ENCODE measurements around the gene GRK5.

The GRK5 gene

GRCh38 chr10:119403921-119404320, 196.6 kb downstream of the GRK5 start:
- Histone ChIP-seq H3K9me2 (replicated peaks; ENCODE audit: insufficient read depth, low read length) (no peaks in the 10 kb centered on the region), H3K4me1 (ENCODE audit: low read length) (peaks cover 9% of the 10 kb centered on the region; the same call in 1 of the 2 replicates), H3K27me3 (replicated peaks; ENCODE audit: insufficient read depth, low read length) (no peaks in the 10 kb centered on the region)

GRCh38 chr10:119404719-119405519, 197.5 kb downstream of the GRK5 start:
- H3K4me2 ChIP-seq (ENCODE audit: low read depth, low read length): no peak overlapping the region
- no peak overlapping the region for H3K27ac ChIP-seq (ENCODE audit: low read length)
- no peak overlapping the region for H3K9ac ChIP-seq (ENCODE audit: low read length)
- no peaks in the 10 kb centered on the region for H3K9me3 ChIP-seq (replicated peaks; ENCODE audit: insufficient read depth, low read length)
- H3K27me3 ChIP-seq (replicated peaks; ENCODE audit: insufficient read depth, low read length): no peaks in the 10 kb centered on the region
- H4K20me1 ChIP-seq (ENCODE audit: insufficient read depth, low read length): peaks cover 4% of the 10 kb centered on the region; the same call in 1 of the 2 replicates
- no peak for DNase-seq
- H2AFZ ChIP-seq (ENCODE audit: low read length): no peak overlapping the region
- H3K4me1 ChIP-seq (ENCODE audit: low read length): peaks cover 9% of the 10 kb centered on the region; the same call in 1 of the 2 replicates
- peaks cover 62% of the 10 kb centered on the region for H3K79me2 ChIP-seq (ENCODE audit: low read length)
- no peaks in the 10 kb centered on the region for H3K36me3 ChIP-seq (replicated peaks; ENCODE audit: insufficient read depth, low read length)
- H3F3A ChIP-seq (ENCODE audit: insufficient read depth, low read length): peaks cover 7% of the 10 kb centered on the region; the same call in 1 of the 2 replicates
- H3K9me2 ChIP-seq (replicated peaks; ENCODE audit: insufficient read depth, low read length): no peaks in the 10 kb centered on the region
- no peak for TF ChIP-seq EZH2 (optimal IDR thresholded peaks at IDR 0.05; ENCODE audit: low read depth, low read length)
- no peak for TF ChIP-seq EZH2phosphoT487 (IDR thresholded peaks at IDR 0.05; ENCODE audit: low read length)
- no peak for TF ChIP-seq CTCF (IDR thresholded peaks at IDR 0.05; ENCODE audit: low read length)
- no peak overlapping the region for H3K4me3 ChIP-seq (ENCODE audit: low read length)

More at GRCh38 chr10:119403921-119404320, 196.6 kb downstream of the GRK5 start:
- peaks cover 54% of the 10 kb centered on the region for H3K79me2 ChIP-seq (ENCODE audit: low read length)
- H3K27ac ChIP-seq (ENCODE audit: low read length): no peak overlapping the region
- no peak for TF ChIP-seq CTCF (IDR thresholded peaks at IDR 0.05; ENCODE audit: low read length)
- no peak for TF ChIP-seq EZH2 (optimal IDR thresholded peaks at IDR 0.05; ENCODE audit: low read depth, low read length)
- no peak for TF ChIP-seq EZH2phosphoT487 (IDR thresholded peaks at IDR 0.05; ENCODE audit: low read length)
- no peak for DNase-seq
- no peak overlapping the region for H3K4me3 ChIP-seq (ENCODE audit: low read length)
- H3K4me2 ChIP-seq (ENCODE audit: low read depth, low read length): no peak overlapping the region
- no peak overlapping the region for H2AFZ ChIP-seq (ENCODE audit: low read length)
- no peak overlapping the region for H3K9ac ChIP-seq (ENCODE audit: low read length)
- peaks cover 7% of the 10 kb centered on the region; the same call in 1 of the 2 replicates for H3F3A ChIP-seq (ENCODE audit: insufficient read depth, low read length)
- H4K20me1 ChIP-seq (ENCODE audit: insufficient read depth, low read length): peaks cover 4% of the 10 kb centered on the region; the same call in 1 of the 2 replicates
- no peaks in the 10 kb centered on the region for H3K9me3 ChIP-seq (replicated peaks; ENCODE audit: insufficient read depth, low read length)
- H3K36me3 ChIP-seq (replicated peaks; ENCODE audit: insufficient read depth, low read length): no peaks in the 10 kb centered on the region

GRCh38 chr10:119405520-119405807, 198.1 kb downstream of the GRK5 start:
- Histone ChIP-seq H3K79me2 (ENCODE audit: low read length) (peaks cover 64% of the 10 kb centered on the region), H3K9me2 (replicated peaks; ENCODE audit: insufficient read depth, low read length) (no peaks in the 10 kb centered on the region), H3K4me2 (ENCODE audit: low read depth, low read length) (no peak overlapping the region), H3K4me1 (ENCODE audit: low read length) (peaks cover 9% of the 10 kb centered on the region; the same call in 1 of the 2 replicates), H4K20me1 (ENCODE audit: insufficient read depth, low read length) (peaks cover 4% of the 10 kb centered on the region; the same call in 1 of the 2 replicates), H3F3A (ENCODE audit: insufficient read depth, low read length) (peaks cover 7% of the 10 kb centered on the region; the same call in 1 of the 2 replicates), H3K27ac (ENCODE audit: low read length) (no peak overlapping the region), H2AFZ (ENCODE audit: low read length) (no peak overlapping the region), H3K4me3 (ENCODE audit: low read length) (no peak overlapping the region), H3K9me3 (replicated peaks; ENCODE audit: insufficient read depth, low read length) (no peaks in the 10 kb centered on the region), H3K36me3 (replicated peaks; ENCODE audit: insufficient read depth, low read length) (no peaks in the 10 kb centered on the region), H3K27me3 (replicated peaks; ENCODE audit: insufficient read depth, low read length) (no peaks in the 10 kb centered on the region), H3K9ac (ENCODE audit: low read length) (no peak overlapping the region)
- no peak for DNase-seq
- TF ChIP-seq EZH2 (optimal IDR thresholded peaks at IDR 0.05; ENCODE audit: low read depth, low read length): no peak
- no peak for TF ChIP-seq CTCF (IDR thresholded peaks at IDR 0.05; ENCODE audit: low read length)
- TF ChIP-seq EZH2phosphoT487 (IDR thresholded peaks at IDR 0.05; ENCODE audit: low read length): no peak

Measured in MM.1S (cell line).